ENCODE results near the gene CYBB. TPM values are rescaled to one million over a fixed set of nuclear protein-coding genes. Genes with fewer than 3 reads are reported as not detected.
A peak's percentile ranks its signal among the peaks of the same experiment; 100 is the strongest.

Gene CYBB
- total RNA-seq, 1 experiment from 2014 or later, result not detected

DNA sequence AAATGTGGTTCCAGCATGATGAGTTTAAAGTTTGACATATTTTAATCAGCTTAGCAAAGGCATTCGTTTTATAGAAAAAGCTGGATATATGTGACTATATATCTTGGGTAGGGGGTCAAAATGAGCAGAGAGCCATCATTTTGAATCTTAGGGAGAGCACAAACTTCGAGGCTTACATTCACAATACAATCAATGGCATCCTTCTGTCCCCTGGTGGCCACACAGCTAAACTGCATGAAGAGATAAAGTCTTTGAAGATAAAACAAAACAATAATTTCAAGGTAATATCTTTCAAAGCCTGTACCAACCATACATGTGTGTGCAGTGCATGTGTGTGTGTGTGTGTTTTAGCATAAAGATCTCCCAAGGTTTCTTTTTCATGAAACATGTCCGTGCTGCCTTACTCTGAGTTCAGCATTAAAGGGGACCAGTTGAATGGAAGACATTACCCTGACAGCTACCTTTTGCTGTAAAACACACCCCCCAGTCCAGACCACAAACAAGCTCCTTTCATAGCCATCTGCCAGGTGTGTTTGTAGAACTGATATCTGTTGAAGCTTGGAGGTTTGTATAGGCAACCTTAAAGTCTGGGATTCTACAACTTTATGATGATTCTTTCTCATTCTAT is 45.5 kb downstream of the CYBB start:
- in situ Hi-C loops (cut with HindIII; ENCODE audit: low sequenced_read_pairs), result no loop called here
- peak; percentile 36 for DNase-seq (ENCODE audit: low spot score)

DNA sequence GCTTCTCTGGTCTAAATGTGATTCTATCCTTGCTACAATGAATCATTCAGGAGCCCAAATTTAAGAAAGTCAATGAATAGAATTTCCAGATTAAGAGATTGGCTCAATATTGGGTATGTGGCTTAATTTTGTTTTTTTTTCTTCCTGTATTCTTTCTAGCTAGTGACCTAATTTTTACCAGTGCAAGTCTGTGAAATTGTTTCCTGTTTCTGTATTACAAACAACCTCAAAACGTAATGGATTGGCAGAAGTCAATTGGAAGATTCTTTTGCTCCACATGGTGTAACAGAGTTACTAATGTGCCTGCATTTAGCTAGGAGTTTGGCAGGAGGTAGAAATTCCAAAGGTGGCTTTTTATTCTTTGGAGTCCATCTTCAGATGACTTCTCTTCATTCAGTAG is 49.9 kb downstream of the CYBB start:
- no peak for DNase-seq (ENCODE audit: low spot score)
- in situ Hi-C loops (cut with HindIII; ENCODE audit: low sequenced_read_pairs), result no loop called here

- no peak for DNase-seq (ENCODE audit: low spot score)
- in situ Hi-C loops (cut with HindIII; ENCODE audit: low sequenced_read_pairs), result no loop called here
These were observed 50.5 kb downstream of the CYBB start for GRCh38 chrX:37830371-37830770.

DNA sequence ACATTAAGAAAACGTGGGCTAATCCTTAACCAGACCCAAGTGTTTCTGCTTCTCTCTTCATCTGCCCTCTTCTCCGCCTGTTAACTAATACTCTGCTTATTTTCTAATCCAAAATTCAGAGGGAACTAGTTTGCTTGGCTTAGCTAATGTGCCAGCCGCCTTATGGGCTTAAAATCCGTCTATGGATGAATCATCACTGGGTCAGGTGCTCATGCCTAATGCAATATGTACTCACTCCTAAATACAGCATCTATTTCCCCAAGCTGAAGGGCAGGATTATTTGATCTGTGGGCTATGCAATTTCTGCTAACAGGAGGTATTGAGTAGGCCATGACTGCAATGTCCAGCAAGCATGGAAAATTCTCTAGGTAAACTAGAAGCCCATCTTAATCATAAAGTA is 55.1 kb downstream of the CYBB start:
- no peak for DNase-seq (ENCODE audit: low spot score)
- in situ Hi-C loops (cut with HindIII; ENCODE audit: low sequenced_read_pairs), result no loop called here

GRCh38 chrX:37840931-37841330 is 61.1 kb downstream of the CYBB start:
- DNase-seq (ENCODE audit: low spot score), result no peak
- in situ Hi-C loops (cut with HindIII; ENCODE audit: low sequenced_read_pairs), result no loop called here

DNA sequence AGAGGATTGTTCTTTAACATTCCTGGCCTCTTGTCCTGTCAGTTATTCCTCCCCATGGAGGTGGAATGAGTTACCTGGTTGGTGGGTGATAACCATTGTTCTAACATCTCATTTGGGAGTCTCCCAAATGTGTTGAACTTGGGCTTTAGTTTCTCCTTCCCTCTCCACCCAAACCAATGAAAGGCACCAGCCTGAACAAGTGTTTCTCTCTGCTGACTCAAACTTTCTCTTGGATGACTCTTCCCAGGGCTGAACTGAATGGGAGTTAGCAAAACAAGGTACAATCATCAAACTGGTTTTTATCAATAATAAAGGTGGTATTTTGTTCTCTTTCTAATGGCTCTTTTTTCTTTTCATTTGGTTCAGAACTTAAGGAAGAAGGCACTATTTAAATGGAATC is 64.8 kb downstream of the CYBB start:
- in situ Hi-C loops (cut with HindIII; ENCODE audit: low sequenced_read_pairs), result no loop called here
- no peak for DNase-seq (ENCODE audit: low spot score)

DNA sequence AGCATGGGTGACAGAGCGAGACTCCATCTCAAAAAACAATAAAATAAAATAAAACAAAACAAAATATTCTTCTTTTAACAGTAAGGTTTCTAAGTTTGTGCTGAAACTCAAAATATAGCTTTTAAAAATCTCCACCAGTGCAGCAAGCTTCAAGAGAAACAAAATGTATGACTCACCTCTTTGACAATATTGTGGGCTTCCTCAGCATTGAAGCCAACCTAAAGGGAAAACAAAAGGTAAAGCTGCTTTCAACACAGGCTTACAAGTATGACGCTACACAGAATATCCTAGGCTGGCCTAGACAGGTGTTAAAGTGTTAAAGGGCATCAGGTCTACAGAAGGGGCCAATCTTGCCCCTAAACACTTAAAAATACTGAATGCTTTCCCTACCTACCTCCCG is 66.3 kb downstream of the CYBB start:
- peak; percentile 15 for DNase-seq (ENCODE audit: low spot score)
- in situ Hi-C loops (cut with HindIII; ENCODE audit: low sequenced_read_pairs), result no loop called here

- in situ Hi-C loops (cut with HindIII; ENCODE audit: low sequenced_read_pairs), result no loop called here
- DNase-seq (ENCODE audit: low spot score), result no peak
These were observed 66.7 kb downstream of the CYBB start for GRCh38 chrX:37846558-37846933.

DNA sequence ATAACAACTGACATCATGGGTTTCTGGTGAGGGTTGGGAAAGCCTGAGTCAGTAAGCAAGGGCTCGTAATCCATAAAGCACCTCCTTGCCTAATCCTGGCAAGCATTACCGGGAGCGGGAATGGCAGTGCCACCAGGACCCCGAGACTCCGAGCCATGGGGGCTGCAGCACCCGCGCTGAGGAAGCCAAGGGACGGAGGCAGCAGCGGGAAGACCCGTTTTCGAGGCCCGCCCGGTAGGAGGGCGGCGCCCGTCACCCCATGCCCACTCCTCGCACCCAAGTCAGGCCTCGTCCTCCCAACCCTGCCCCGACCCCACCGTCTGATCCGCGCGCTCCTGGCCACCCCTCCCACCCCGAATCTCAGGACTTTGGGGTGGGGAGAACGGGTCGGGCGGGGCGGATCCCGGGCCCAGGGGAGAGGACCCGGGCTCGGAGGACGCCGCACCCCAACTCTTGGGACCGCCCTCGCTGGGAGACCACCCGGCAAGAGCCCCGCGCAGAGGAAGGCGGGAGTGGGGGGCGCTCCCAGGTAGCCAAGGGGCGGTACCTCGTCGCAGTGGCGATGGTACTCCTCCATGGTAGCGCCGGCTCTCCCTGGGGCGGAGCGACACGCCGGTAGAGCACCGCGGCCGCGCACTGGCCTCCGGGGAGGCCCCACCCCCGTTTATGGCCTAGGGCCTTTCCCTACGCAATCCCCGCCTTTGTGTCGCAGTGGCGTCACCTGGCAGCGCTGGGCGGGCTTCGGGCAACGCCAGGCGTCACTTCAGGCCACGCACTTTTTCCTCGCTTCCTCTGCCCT is 67.3 kb downstream of the CYBB start, which contains the start of gene DYNLT3:
TSS of gene DYNLT3 (minus strand) at position 638 of the 799 bp plus-strand sequence. CDS start at position 577, 61 bp downstream.
- DNase-seq (ENCODE audit: low spot score), result peak; percentile 83
- in situ Hi-C loops (cut with HindIII; ENCODE audit: low sequenced_read_pairs), result no loop called here

GRCh38 chrX:37847733-37848197 is 67.9 kb downstream of the CYBB start:
- in situ Hi-C loops (cut with HindIII; ENCODE audit: low sequenced_read_pairs), result no loop called here
- DNase-seq (ENCODE audit: low spot score), result no peak

DNA sequence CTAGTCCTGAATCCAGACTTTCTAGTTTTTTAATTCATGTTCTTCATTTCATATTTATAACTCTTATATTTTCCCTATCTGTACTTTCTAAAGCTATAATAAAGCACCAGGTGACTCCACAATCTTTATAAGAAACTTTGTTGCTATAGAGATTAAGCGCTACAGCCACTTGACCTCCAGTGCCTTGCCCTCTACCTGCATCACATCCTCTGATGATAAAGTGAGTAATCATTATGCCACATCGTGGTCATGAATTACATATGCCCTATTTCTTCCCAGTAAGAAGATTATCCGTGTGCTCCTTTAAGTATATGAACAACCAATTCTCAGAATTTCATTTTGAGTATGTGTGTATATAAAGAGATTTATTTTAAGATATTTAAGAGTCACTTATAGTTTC is 74.3 kb downstream of the CYBB start:
- in situ Hi-C loops (cut with HindIII; ENCODE audit: low sequenced_read_pairs), result no loop called here
- no peak for DNase-seq (ENCODE audit: low spot score)

GRCh38 chrX:37854748-37855147 is 74.9 kb downstream of the CYBB start:
- in situ Hi-C loops (cut with HindIII; ENCODE audit: low sequenced_read_pairs), result no loop called here
- DNase-seq (ENCODE audit: low spot score), result no peak

GRCh38 chrX:37860721-37861120 is 80.9 kb downstream of the CYBB start:
- in situ Hi-C loops (cut with HindIII; ENCODE audit: low sequenced_read_pairs), result no loop called here

DNA sequence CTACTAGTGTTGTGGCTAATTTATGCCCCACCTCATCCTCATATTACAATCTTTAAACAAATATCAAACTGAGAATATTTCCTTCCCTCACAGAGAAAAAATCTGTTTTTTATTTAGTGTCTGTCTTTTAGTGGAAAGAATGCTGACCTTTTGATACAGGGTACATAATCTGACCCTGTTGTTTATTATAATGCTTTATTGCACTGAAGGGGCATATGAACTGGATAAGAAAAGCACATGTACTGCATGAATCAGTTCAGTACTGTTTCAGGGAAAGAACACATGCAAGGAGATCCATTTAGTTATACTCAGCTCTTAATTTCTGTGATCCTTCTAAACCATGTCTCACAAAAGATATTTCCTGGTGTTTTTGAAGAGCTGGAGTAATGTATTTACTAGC is 83.0 kb downstream of the CYBB start:
- DNase-seq (ENCODE audit: low spot score), result no peak
- in situ Hi-C loops (cut with HindIII; ENCODE audit: low sequenced_read_pairs), result no loop called here

More at GRCh38 chrX:37860721-37861120, 80.9 kb downstream of the CYBB start:
- DNase-seq (ENCODE audit: low spot score), result no peak

Other genes starting within 250 kb of the CYBB start
- not detected in 2 replicates for gene LANCL3, start 208.4 kb upstream of the CYBB start, total RNA-seq (2014; rRNA removed; shearing (Covaris generic))
- gene XK, start 94.3 kb upstream of the CYBB start, total RNA-seq (2014; rRNA removed; shearing (Covaris generic)), result not detected in 2 replicates
- gene DYNLT3, start 67.5 kb downstream of the CYBB start, total RNA-seq (2014; rRNA removed; shearing (Covaris generic)), result not detected in 2 replicates
- not detected in 2 replicates for gene SYTL5, start 226.5 kb downstream of the CYBB start, total RNA-seq (2014; rRNA removed; shearing (Covaris generic))